RPMI8226 (cell line): ENCODE results near the gene NKX2-1.

Experiments
- DNase-seq: peaks from one replicate; pipeline ENCODE4 v3.0.0-alpha.2; 2015

Gene NKX2-1

GRCh38 chr14:36517242-36518030 lies 2.6 kb downstream of the NKX2-1 start:
- DNase-seq = no peak

DNA sequence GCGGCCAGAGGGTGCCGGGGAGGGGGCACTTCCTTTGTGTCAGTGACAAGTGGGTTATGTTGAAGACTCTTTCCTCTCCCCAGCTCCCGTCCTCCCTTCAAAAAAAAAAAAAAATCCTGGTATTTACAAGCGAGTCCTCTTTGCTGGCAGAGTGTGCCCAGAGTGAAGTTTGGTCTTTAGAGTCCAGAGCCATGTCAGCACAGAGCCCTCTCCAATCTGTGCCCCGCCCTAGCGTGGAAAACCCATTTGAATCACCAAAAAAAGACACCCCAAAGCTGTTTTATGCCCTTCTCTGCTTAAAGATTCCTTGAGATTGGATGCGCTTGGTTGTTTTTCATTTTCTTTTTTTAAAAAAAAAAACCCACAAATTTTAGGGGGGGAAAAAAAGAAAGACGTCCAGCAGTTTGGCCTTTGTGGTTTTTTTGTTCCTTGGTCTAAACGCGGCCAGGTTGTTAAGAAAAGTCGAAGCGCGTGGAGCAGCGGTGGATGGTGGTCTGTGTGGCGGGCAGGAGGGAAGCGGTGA lies 3.3 kb downstream of the NKX2-1 start:
- no peak for DNase-seq

GRCh38 chr14:36515896-36516718 lies 3.9 kb downstream of the NKX2-1 start:
- no peak for DNase-seq

DNA sequence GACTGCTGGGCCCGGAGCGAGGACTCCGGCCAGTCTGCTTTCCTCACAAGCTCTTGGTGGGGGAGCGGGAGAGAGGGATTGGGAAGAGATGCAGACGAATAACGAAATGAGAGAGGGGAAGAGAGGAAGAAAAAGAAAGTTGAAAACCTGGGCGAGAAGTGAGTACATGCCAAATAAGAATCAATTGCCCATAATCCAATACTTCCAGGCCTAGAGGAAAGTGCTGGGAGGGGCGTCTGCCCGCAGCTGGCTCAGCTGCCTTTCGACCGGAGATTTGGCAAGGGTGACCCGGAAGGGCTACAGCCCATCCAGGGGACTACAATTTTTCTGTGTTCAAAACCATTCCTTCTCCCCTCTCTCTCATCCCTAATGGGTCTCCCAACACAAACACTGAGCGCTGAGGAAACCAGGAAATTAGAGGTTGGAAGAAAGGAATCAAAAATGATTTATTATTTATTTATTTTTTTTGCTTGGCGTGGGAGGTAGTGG lies 4.9 kb downstream of the NKX2-1 start:
- no peak for DNase-seq

DNA sequence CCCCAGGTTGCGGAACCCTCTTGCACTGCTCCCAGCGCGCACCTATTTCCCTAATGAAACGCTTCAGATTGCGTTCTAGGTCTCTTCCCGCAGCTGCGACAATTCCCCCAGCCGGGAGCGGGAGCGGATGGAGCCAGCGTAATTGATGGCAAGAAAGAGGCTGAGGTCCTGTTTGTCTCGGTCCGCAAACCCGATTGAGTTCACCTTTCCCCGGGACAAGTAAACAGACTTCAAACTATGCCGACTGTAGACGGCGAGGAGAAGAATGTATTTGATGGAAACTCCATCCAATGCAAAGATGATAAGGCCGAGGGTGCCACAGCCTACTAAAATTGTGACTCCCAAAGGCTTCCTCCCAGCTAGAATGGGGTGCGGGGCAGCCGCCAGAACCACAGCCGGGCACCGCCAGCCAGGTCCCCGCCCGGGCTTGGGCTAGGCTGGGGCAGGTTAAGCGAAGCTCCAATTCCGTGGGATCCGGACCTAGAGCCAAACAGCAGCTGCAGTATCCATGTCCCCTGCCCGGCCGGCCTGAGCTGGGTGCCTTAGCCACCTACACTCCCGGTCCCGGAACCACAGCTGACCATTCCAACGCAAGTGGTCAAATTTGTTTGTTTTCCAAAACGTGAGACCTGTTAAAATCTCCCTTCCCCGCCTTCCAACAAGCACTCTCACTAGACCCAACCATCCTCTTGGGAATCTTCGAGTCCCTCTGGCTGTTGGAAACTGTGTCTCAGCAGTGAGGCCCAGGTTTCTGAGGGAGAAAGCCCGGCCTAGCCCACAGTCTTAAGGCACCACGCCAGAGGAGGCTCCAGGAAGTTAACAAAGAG lies 5.5 kb downstream of the NKX2-1 start:
- no peak for DNase-seq

DNA sequence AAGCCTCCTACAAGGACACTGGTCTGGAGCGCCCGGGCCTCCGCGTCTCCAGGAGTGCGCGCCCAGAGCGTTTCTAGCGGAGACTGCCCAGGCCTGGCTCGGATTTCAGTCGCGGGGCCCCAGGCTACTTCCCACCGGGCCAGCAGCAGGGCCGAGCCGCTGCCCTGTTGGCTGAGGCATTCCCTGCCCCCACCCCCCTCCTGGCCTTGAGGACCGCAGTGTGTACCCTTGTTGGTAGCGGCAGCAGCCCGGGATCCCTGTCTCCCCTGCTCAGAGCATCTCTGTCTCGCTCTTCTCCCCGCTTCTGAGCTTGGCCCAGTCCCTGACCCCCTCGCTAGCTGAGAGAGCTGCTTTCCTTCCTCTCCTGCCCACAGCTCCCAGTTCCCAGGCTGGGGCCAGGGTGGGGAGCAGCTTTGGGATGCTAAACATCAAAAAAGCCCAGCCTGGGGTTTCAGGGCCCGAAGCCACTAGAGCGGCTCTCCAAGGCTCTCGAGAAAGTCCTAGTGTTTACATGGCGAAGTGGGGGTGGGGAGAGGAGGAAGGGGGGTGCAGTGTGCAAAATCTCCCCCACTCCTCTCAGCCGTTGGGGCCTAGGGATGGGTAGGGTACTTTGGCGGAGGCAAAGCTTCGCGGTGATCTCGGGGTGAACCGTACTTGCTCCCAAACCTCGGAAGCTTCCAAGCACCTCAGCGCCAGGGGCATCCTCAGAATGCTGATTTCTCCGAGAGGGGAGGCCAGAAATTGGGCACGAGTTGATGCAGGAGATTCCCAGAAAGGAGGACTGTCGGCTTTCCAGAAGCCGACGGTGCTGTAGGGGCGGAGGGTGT lies 6.4 kb downstream of the NKX2-1 start:
- no peak for DNase-seq

DNA sequence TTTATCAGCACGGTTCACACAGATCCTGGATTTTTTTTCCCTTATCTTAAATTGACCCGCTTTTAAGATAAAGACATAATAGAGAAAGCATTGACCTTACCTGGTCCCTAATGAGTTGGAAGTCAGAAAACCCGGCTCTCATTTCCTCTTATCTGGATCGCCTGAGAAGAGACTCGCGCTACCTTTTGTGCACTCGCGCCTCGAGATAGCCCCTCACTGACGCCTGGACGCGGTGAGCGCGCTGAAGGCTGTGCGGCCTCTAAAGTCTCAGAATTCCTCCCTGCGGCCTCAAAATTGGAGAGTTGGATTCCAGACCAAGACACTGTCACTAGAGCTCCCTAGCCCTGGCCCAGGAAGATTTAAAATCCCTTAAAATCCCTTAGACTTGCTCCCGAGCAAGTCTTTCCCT lies 7.0 kb downstream of the NKX2-1 start:
- DNase-seq = no peak

DNA sequence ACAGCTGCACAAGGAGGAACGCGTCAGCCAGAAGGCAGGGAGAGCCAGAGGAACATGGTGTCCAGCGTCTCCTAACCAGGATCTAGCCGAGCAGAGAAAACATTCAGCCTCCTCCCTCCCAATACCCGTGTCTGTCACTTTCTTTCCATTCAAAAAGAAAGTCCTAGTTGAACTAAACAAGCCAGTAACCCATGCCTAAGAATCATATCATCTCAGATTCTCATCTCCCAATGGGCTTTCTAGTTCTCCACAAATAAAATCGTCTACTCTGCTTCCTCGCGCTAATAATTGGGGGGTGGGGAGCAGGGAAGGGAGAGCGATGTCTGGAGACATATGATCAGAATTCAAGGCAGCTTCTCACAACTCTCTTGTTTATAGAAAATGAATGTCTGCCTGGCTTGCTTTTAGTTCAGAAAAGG lies 7.4 kb downstream of the NKX2-1 start:
- DNase-seq = no peak

- DNase-seq = no peak
Observed at GRCh38 chr14:36511981-36512584, 7.9 kb downstream of the NKX2-1 start.

DNA sequence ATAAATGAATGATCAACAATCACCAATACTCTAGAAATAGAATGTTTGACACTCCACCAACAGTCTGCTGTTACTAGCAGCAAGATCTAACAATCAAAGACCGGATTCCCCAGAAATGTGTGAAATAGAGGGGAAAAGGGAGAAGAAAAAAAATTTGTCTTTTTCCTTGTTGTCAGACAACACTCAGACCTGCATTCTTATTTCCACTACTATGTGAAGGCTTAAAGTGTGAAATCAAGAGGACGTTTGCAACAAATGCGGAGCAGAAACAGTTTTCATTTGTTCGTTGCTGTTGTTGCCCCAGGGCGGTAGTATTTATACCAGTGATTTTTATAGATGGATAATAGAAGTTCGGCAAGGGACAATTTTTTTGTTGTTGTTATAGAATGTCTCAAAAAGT lies 9.2 kb downstream of the NKX2-1 start:
- no peak for DNase-seq

GRCh38 chr14:36510078-36510799 lies 9.8 kb downstream of the NKX2-1 start:
- no peak for DNase-seq

- DNase-seq = no peak
Observed at GRCh38 chr14:36509069-36509917, 10.7 kb downstream of the NKX2-1 start.

DNA sequence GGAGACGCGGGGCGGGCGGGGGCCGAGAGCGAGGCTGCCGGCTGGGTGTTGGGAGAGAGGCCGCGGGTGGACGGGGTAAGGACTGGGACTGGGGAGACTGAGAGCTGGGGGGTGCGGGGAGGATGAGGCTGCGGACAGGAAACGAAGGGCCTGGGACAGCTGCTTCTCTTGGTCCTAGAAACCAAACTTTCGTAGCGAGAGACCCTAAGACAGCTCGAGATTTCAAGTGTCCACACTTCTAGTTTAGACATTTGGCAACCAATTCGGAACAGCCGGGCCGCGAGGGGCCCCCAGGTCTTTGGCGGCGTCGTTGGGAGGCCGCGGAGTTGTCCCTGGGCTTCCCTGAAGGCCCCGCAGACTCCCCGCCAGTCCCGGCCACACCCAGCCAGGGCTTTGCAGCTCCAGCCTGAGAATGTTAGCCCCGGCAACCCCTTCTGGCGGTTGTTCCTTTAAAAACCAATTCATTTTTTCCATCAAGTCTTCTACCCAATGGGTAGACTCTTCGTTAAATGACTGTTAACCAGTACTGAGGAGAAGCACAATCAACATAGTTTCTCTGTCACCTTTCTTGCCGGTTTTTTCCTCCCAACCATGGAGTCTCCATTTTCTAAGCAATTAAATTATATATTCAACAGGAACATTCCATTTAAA lies 11.5 kb downstream of the NKX2-1 start:
- no peak for DNase-seq

DNA sequence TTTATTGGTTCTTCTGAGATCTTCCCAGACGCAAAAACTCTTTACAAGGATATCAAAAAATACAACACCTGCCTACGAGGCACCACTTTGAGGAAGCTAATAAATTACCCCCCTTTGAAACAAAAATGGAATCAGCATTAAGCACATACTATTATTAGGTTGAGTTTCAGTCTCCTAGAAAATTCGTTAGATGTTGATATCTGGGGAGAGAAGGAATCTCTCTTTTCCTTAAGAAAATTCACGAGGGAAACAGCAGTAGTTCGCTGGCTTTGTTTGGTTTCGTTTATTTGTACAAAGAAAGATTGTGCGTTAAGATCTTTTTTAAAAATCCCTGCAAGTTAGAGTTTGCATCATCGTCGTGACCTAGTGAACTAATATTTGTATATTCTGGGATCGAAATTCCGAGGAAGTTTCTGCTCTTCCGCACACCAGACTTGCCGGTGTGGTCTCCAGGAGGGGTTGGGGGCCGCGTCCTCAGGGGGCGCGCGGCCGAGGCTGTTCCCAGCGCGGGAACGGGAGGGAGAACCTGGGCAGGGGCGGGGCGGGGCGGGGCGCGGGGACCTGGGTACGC lies 12.1 kb downstream of the NKX2-1 start:
- DNase-seq = no peak

DNA sequence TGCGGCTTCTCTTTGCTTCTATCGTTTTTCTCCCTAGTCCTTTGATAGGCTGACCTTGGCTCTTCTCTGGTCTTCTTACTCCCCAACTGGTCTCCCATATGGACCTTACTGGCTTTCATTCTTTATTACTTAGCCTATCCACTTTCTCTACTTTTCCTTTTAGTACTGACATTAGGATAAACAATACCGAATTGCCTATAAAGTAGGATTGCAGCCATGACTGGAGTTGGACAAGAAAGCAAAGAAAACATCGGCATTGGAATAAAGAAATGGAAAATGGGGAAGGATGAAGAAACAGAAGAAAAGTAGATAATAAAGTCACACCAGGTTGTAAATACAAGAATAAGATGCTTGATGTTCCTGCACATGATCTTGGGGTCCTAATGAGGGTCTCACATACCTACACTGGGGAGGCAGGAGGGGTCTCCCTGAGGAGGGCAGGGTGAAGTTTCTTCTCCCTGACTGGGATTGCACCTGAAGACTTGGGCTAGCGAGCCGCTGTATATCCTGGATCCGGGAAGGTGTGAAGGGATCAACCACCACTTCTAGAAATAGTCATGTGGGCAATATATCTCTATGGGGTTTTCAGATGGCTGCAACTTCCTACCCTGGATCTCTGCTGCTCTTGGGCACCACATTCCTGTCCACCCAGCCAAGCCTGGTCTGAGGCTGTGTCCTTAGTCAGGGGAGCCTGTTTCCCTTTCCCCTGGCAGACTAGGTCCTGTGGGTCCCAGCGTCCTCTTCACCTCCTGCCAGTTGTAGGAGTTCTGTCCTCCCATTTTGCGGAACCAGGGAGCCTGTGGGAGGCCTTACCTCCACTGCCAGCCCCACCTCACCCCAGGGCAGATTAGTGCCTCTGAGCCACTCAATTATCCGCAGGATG lies 13.1 kb downstream of the NKX2-1 start:
- DNase-seq = no peak

DNA sequence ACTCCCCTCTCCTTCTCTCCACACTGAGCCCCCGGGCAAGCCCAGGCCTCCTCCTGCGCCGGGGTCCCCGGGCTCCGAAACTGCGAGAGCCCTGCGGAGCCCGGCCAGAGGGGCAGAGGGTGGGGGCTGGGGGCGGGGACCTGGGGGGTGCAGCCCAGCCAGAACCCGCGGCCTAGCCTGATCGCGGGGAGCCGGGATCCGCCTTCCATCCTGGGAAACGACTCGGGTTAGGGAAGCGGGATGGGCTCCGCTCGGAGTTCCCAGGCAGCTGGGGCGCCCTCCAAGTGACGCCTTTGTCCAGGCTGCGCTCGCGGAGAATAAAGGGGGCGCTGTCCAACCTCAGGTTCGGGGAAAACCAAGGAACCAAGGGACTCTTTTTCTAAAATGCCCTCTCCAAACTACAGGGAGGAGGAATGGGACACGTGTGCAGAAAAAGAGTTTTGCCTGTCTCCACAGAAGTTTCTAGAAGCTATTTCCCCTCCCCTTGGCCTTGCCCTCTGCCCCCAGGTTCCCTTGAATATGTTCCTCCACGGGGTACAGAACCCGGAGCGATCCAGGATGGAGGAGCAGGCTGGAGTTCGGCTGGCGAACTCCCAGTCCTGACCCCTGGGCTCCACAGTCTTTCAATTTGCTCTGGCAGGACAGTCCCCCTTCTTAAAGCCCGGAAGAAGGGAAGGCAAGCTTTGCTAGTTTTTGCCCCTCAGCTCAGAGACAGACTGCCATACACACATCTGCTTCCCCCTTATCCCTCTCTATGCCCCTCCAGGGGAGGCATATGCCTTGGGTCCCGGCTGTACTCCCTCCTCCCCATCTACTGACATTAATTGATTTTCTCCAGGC lies 13.9 kb downstream of the NKX2-1 start:
- no peak for DNase-seq
